ENCODE measurements around the gene WDR26. TPM values are rescaled to one million over a fixed set of nuclear protein-coding genes. Genes with fewer than 3 reads are reported as not detected.

WDR26 gene
- 68.3 and 81.7 TPM in 2 replicates for total RNA-seq

GRCh38 chr1:224434691-224435317 is at the start of gene WDR26:
WDR26 (minus strand) TSS chr1:224434797.

DNA sequence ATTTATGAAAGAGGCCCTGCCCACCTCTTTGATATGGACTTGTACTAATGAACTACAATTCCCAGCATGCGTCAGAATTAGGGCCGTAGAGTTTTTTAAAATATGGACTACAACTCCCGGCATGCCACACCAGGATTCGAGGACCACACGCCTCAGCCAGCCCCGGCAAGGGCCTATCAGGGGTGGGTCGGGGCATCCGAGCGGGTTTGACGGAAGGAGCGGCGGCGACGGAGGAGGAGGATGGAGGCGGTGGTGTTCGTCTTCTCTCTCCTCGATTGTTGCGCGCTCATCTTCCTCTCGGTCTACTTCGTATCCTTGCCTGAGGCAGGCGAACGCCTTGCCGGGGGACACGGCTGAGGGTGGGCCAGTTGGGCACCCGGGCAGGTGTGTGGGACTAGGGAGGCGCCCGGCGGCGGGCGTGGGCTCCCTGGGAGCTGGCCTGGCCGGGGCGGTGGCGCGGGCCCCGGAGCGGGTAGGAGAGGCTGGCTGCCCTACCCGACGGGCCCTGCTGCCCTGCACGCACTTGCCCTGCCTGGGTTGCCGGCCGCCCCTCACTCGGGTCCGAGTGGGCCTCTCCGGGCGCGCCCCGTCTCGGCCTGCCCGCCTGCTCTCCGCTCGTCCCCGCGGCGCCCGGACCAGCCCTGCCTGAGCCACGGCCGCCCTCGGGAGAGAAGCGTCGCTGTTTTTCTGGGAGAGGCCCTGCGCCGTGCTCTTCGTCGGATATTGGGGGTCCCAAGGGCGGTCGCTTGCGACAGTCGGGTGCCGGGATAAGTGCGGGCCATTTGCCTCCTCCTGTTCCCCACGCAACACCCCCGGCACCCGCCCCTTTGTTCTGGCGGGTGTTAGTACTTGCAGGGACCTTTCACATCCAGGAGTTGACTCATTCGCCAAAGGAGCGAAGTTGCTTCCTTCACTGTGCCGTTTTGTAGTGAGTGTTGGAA is 77.6 kb downstream of the WDR26 start, which contains the start of gene CNIH4:
Gene CNIH4 (plus strand): TSS at position 195 of the 941 bp plus-strand sequence. CDS start 46 bp downstream, at position 241.

Small RNA genes lying within 50 kb of the gene (small RNA-seq; reads per million reads assigned to genes)
- 13.6 reads per million, percentile 96 among the genes with 10 or more reads in this experiment for gene MIR4742 (ENCODE audit: low replicate concordance)

Other genes starting within 250 kb of the WDR26 start
- 21.7 and 26.3 TPM in 2 replicates for gene NVL, start 104.6 kb downstream of the WDR26 start, total RNA-seq
- 57.0 and 62.8 TPM in 2 replicates for gene CNIH4, start 77.9 kb downstream of the WDR26 start, total RNA-seq
- gene CNIH3, start 181.5 kb upstream of the WDR26 start, total RNA-seq, result 39.6 and 91.5 TPM in 2 replicates

Data from placental pericyte (primary cell).